A549 (cell line): ENCODE measurements around the gene PITPNB.

Source experiments
- CEBPB ChIP-seq, 2 experiments: fragments of >200 bp in 1 of 2; sonication (Bioruptor Twin) in 1 of 2; formaldehyde crosslinking in 1 of 2; IDR thresholded peaks; 2 replicates each; pipeline ENCODE4 v1.6.1; 2012 to 2016
- JUN ChIP-seq, 2 experiments: fragments of >200 bp; sonication (Bioruptor Twin); formaldehyde crosslinking; IDR thresholded peaks; 2 replicates in 1 of 2; 3 replicates in 1 of 2; pipeline ENCODE4 v1.6.1; 2016 to 2017
- REST ChIP-seq: fragments of 200-600 bp; sonication (generic); IDR thresholded peaks from 2 replicates; pipeline ENCODE4 v1.6.1; 2016; ENCODE audit warnings: antibody characterized with exemption, mild to moderate bottlenecking, moderate library complexity

- no peak for TF ChIP-seq JUN (IDR thresholded peaks at IDR 0.05)
- no peak for TF ChIP-seq REST
- no peak for TF ChIP-seq CEBPB (IDR thresholded peaks at IDR 0.05)
Measured at GRCh38 chr22:27966168-27967064, 47.4 kb upstream of the PITPNB start.
